Progenitor cell of endocrine pancreas (in vitro differentiated cells): ENCODE measurements around the gene ZNF70. TPM values are rescaled to one million over a fixed set of nuclear protein-coding genes. Genes with fewer than 3 reads are reported as not detected.

Source experiments
- DNase-seq: peaks from one replicate; pipeline ENCODE4 v3.0.0; 2021; ENCODE audit warnings: low spot score; ENCODE audit not compliant: unreplicated experiment
- H3K27ac Mint-ChIP-seq: 2 replicates; pipeline ENCODE4 v1.8.0; 2021; ENCODE audit warnings: mild to moderate bottlenecking, moderate library complexity, mixed read lengths
- H3K27me3 Mint-ChIP-seq: 2 replicates; pipeline ENCODE4 v1.8.0; 2021; ENCODE audit warnings: mixed read lengths
- H3K36me3 Mint-ChIP-seq: 2 replicates; pipeline ENCODE4 v1.8.0; 2022; ENCODE audit warnings: mixed read lengths; ENCODE audit not compliant: insufficient read depth
- H3K4me1 Mint-ChIP-seq: 2 replicates; pipeline ENCODE4 v1.8.0; 2021; ENCODE audit warnings: low read depth, mixed read lengths
- H3K4me3 Mint-ChIP-seq: 2 replicates; pipeline ENCODE4 v1.8.0; 2021; ENCODE audit warnings: low read depth, mild to moderate bottlenecking, moderate library complexity, mixed read lengths
- H3K9me3 Mint-ChIP-seq: 2 replicates; pipeline ENCODE4 v1.8.0; 2021; ENCODE audit warnings: low read depth, mixed read lengths
- CTCF ChIP-seq: fragments of 200-600 bp; sonication (generic); IDR thresholded peaks from one replicate; pipeline ENCODE4 v1.5.0; 2021; ENCODE audit warnings: antibody characterized with exemption, mild to moderate bottlenecking; ENCODE audit not compliant: unreplicated experiment
- total RNA-seq: library from RNA; stranded (reverse); gene quantifications from 2 replicates; pipeline ENCODE4 v1.2.1, GENCODE V29; 2021

The ZNF70 gene
- total RNA-seq, 1 donor from 2014 or later = 9.8 TPM

DNA sequence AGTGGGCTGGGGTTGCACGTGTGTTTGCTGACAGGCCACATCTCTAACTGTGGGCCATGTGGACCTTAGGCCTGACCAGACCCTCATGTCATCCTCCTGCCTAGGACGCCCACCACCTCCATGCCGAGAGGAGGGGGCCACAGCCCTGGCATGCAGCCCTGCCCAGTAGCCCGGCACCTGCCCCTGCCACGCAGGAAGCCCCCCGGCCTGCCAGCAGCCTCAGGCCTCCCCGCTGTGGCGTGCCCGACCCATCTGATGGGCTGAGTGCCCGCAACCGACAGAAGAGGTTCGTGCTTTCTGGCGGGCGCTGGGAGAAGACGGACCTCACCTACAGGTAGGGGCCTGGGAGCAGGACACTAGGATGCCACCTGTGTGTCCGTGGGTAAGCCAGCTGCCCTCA, 28.2 kb upstream of the ZNF70 start:
- H3K27me3 Mint-ChIP-seq = no peaks in the 10 kb centered on the region
- H3K4me3 Mint-ChIP-seq = no peak overlapping the region

DNA sequence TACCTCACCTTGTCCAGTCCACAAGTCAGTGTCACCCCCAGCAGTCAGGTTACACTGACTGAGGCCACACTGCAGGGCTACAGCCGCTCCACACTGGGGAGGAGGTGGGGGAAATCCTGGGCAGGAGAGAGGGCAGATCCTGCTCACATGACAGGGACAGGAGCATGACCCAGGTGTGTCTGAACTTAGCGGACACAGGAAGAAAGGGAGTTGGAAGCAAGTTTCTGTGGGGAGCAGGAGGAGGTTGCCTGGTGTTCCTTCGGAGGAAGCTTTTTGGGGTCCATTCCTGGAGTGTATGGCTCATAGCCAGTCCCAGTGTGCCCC, 27.6 kb upstream of the ZNF70 start:
- no peak overlapping the region for H3K27ac Mint-ChIP-seq
- H3K4me3 Mint-ChIP-seq = no peak overlapping the region

More for the DNA sequence above, 28.2 kb upstream of the ZNF70 start:
- TF ChIP-seq CTCF = no peak
- DNase-seq = no peak
- H3K4me1 Mint-ChIP-seq = peaks cover 9% of the 10 kb centered on the region
- H3K27ac Mint-ChIP-seq = no peak overlapping the region
- no peaks in the 10 kb centered on the region for H3K36me3 Mint-ChIP-seq
- H3K9me3 Mint-ChIP-seq = no peaks in the 10 kb centered on the region

DNA sequence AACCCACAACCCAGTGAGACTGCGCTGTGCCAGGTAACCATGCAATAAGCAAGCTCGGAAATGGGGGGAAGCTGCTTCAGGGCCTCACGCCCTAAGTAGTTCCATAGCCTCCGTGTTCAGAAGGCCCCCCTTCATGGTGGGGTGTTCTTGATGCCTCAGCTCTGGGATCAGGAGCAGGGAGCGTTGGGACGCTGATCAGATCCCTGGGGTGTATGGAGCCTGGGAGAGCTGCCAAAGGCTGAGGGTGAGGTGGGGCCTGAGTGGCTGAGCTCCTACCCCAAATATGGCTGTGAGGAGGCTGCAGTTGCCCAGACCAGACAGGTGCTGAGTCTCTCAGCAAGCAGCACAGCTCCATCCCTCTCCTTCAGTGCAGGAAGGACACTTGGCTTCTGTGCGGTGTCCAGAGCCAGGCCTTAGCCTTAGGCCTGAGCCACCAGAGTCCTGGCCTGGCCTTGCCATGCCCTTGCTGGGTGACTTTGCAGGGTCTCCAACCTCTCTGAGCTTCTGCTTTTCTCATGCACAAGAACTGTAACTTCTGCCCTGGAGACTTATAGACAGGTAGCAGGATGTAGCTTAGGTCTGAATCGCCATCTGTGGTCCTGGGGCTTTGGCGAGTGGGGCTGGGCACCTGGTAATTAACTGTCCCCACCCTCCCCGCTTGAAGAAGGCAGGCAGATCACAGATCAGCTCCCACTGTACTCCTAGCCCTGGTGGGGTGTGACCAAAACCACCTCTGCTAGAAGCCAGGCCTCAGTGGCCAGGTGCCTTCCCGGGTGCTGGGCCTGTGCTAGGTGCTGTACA, 27.1 kb upstream of the ZNF70 start:
- H3K4me3 Mint-ChIP-seq = no peak overlapping the region
- H3K4me1 Mint-ChIP-seq = peaks cover 18% of the 10 kb centered on the region
- H3K36me3 Mint-ChIP-seq = no peaks in the 10 kb centered on the region
- no peaks in the 10 kb centered on the region for H3K9me3 Mint-ChIP-seq
- H3K27me3 Mint-ChIP-seq = no peaks in the 10 kb centered on the region
- no peak overlapping the region for H3K27ac Mint-ChIP-seq
- DNase-seq = no peak
- no peak for TF ChIP-seq CTCF

More for the DNA sequence above, 27.6 kb upstream of the ZNF70 start:
- H3K36me3 Mint-ChIP-seq = no peaks in the 10 kb centered on the region
- no peaks in the 10 kb centered on the region for H3K27me3 Mint-ChIP-seq
- no peaks in the 10 kb centered on the region for H3K9me3 Mint-ChIP-seq
- no peak for DNase-seq
- H3K4me1 Mint-ChIP-seq = peaks cover 13% of the 10 kb centered on the region
- no peak for TF ChIP-seq CTCF

DNA sequence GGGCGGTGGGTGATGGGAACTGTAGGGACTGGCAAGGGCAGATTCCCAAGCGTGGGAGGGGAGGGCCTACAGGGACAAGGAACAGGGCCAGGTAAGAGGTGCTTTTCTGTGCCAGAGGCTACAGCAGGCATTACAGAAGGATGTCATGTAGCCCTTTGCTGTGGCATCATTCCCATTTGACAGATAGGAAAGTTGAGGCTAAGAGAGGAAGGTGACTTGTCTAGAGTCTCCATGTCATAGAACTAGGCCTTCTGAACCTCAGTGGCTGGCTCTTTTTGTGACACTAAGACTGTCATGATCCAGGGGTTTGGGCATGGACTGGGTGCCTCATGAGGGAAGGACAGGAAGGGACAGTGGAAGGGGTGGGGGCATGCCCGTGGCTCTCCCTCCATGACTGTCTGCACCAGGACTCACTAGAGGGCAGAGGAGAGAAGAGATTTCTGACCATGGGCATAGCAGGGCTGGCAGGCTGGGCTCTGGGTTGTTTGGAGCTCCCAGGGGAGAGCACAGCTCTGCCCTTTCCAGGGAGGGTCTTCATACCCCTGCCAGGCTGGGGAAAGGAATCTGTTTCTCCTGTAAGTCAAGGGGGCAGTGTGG, 25.0 kb upstream of the ZNF70 start:
- no peaks in the 10 kb centered on the region for H3K36me3 Mint-ChIP-seq
- H3K4me1 Mint-ChIP-seq = peaks cover 20% of the 10 kb centered on the region
- no peaks in the 10 kb centered on the region for H3K9me3 Mint-ChIP-seq
- no peak overlapping the region for H3K27ac Mint-ChIP-seq
- H3K27me3 Mint-ChIP-seq = no peaks in the 10 kb centered on the region
- no peak for DNase-seq
- no peak overlapping the region for H3K4me3 Mint-ChIP-seq
- TF ChIP-seq CTCF = no peak

DNA sequence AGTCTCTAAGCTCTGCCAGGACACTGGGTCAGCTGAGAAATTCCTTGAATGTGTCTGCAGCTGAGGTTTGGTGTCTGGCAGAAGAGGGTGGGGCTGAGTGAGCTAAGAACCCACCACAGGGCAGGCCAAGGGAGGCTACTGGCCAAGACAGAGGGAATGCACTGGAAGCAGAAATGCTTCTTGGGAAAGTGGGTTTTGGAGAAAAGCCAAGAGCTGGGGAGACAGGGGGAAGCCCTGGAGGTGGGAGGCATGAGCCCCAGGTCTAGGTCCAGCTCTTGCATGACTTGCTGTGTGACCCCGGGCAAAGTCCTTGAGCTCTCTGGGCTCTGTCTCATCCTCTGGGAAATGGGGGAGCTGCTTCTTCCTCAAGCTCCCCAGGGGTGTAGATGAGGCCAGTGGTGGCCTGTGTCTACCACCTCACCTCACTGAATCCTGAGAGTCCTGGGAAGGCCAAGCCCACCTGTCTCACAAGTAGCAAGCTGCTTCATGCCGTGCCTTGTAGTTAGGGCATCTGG, 24.1 kb upstream of the ZNF70 start:
- no peaks in the 10 kb centered on the region for H3K27me3 Mint-ChIP-seq
- DNase-seq = no peak
- H3K4me3 Mint-ChIP-seq = peak overlapping the region; percentile 62
- no peak overlapping the region for H3K27ac Mint-ChIP-seq
- no peaks in the 10 kb centered on the region for H3K36me3 Mint-ChIP-seq
- H3K9me3 Mint-ChIP-seq = no peaks in the 10 kb centered on the region
- TF ChIP-seq CTCF = no peak
- H3K4me1 Mint-ChIP-seq = peaks cover 20% of the 10 kb centered on the region
